Astrocyte (in vitro differentiated cells and primary cell): Measurements from ENCODE around the gene C9orf43. TPM values are rescaled to one million over a fixed set of nuclear protein-coding genes. Genes with fewer than 3 reads are reported as not detected.

Experiments
- DNase-seq: peaks from one replicate; pipeline ENCODE4 v3.0.0-alpha.2; 2010; ENCODE audit warnings: low read depth
- FAIRE-seq: peaks from 2 replicates; lab custom pipeline; 2011; peaks lifted over from hg19 to GRCh38; lab: Jason Lieb, UNC
- H2AFZ ChIP-seq: 2 replicates; pipeline ENCODE4 v1.6.0; 2012; ENCODE audit warnings: low read depth, low read length, inconsistent platforms
- H3K27ac ChIP-seq: 2 replicates; pipeline ENCODE4 v1.5.1; 2011; ENCODE audit warnings: low read depth, low read length, inconsistent platforms
- H3K27me3 ChIP-seq: 2 replicates; pipeline ENCODE4 v1.6.0; 2011; ENCODE audit warnings: low read length, inconsistent platforms; ENCODE audit not compliant: insufficient read depth
- H3K36me3 ChIP-seq: 2 replicates; pipeline ENCODE4 v1.5.1; 2011; ENCODE audit warnings: low read length, inconsistent platforms; ENCODE audit not compliant: insufficient read depth
- H3K4me1 ChIP-seq: 2 replicates; pipeline ENCODE4 v1.5.1; 2011; ENCODE audit warnings: low read length, inconsistent platforms; ENCODE audit not compliant: insufficient read depth
- H3K4me2 ChIP-seq: 2 replicates; pipeline ENCODE4 v1.6.0; 2012; ENCODE audit warnings: low read length, inconsistent platforms
- H3K4me3 ChIP-seq: 2 replicates; pipeline ENCODE4 v1.5.1; 2011; ENCODE audit warnings: low read depth, mild to moderate bottlenecking, low read length, inconsistent platforms; ENCODE audit not compliant: insufficient read depth
- H3K79me2 ChIP-seq: 2 replicates; pipeline ENCODE4 v1.6.0; 2012; ENCODE audit warnings: mild to moderate bottlenecking, low read length, inconsistent platforms; ENCODE audit not compliant: insufficient read depth
- H3K9ac ChIP-seq: 2 replicates; pipeline ENCODE4 v1.6.0; 2012; ENCODE audit warnings: mild to moderate bottlenecking, low read length, inconsistent platforms
- H3K9me3 ChIP-seq: 2 replicates; pipeline ENCODE4 v1.5.1; 2012; ENCODE audit warnings: low read depth, mild to moderate bottlenecking, low read length, inconsistent platforms; ENCODE audit not compliant: insufficient read depth
- H4K20me1 ChIP-seq: 2 replicates; pipeline ENCODE4 v1.6.0; 2012; ENCODE audit warnings: low read length, inconsistent platforms; ENCODE audit not compliant: insufficient read depth
- H3K27ac Mint-ChIP-seq: one replicate; pipeline ENCODE4 v1.8.0; 2021; ENCODE audit warnings: mild to moderate bottlenecking, mixed read lengths; ENCODE audit not compliant: unreplicated experiment
- H3K27me3 Mint-ChIP-seq: one replicate; pipeline ENCODE4 v1.8.0; 2021; ENCODE audit warnings: low read depth, mixed read lengths; ENCODE audit not compliant: unreplicated experiment
- H3K36me3 Mint-ChIP-seq: one replicate; pipeline ENCODE4 v1.8.0; 2021; ENCODE audit warnings: low read depth, mixed read lengths; ENCODE audit not compliant: unreplicated experiment
- H3K4me1 Mint-ChIP-seq: one replicate; pipeline ENCODE4 v1.8.0; 2021; ENCODE audit warnings: low read depth, mixed read lengths; ENCODE audit not compliant: unreplicated experiment
- H3K4me3 Mint-ChIP-seq: one replicate; pipeline ENCODE4 v1.8.0; 2021; ENCODE audit warnings: mild to moderate bottlenecking, moderate library complexity, mixed read lengths; ENCODE audit not compliant: unreplicated experiment
- H3K9me3 Mint-ChIP-seq: one replicate; pipeline ENCODE4 v1.8.0; 2021; ENCODE audit warnings: mild to moderate bottlenecking, mixed read lengths; ENCODE audit not compliant: unreplicated experiment
- EZH2 ChIP-seq: IDR thresholded peaks from 2 replicates; pipeline ENCODE4 v1.6.1; 2012; ENCODE audit warnings: mild to moderate bottlenecking, low read length, inconsistent platforms; ENCODE audit not compliant: insufficient read depth
- total RNA-seq: library from RNA; stranded (reverse); gene quantifications from 2 replicates; pipeline ENCODE4 v1.2.1, GENCODE V29; 2021
- TF ChIP-seq, protein P1 (sequence below): IDR thresholded peaks from 2 replicates; pipeline ENCODE4 v1.5.1; 2011; ENCODE audit warnings: low read depth, mild to moderate bottlenecking, inconsistent platforms, low read length, moderate library complexity; ENCODE audit not compliant: insufficient read depth

The C9orf43 gene
- total RNA-seq, 1 donor from 2014 or later: 0.66 TPM

- Histone ChIP-seq H3K9me3 (no peaks in the 10 kb centered on the region), H3K4me1 (peaks cover 20% of the 10 kb centered on the region), H2AFZ (no peak overlapping the region), H3K27me3 (no peaks in the 10 kb centered on the region), H3K4me3 (no peak overlapping the region), H3K9ac (no peak overlapping the region), H3K27ac (no peak overlapping the region), H3K79me2 (no peaks in the 10 kb centered on the region), H4K20me1 (no peaks in the 10 kb centered on the region), H3K36me3 (no peaks in the 10 kb centered on the region), H3K4me2 (no peak overlapping the region)
- TF ChIP-seq, protein P1, sequence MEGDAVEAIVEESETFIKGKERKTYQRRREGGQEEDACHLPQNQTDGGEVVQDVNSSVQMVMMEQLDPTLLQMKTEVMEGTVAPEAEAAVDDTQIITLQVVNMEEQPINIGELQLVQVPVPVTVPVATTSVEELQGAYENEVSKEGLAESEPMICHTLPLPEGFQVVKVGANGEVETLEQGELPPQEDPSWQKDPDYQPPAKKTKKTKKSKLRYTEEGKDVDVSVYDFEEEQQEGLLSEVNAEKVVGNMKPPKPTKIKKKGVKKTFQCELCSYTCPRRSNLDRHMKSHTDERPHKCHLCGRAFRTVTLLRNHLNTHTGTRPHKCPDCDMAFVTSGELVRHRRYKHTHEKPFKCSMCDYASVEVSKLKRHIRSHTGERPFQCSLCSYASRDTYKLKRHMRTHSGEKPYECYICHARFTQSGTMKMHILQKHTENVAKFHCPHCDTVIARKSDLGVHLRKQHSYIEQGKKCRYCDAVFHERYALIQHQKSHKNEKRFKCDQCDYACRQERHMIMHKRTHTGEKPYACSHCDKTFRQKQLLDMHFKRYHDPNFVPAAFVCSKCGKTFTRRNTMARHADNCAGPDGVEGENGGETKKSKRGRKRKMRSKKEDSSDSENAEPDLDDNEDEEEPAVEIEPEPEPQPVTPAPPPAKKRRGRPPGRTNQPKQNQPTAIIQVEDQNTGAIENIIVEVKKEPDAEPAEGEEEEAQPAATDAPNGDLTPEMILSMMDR: no peak
- TF ChIP-seq EZH2: no peak
- FAIRE-seq (no peak), DNase-seq (no peak)
- Mint-ChIP-seq H3K36me3 (no peaks in the 10 kb centered on the region), H3K27me3 (peaks cover 2% of the 10 kb centered on the region), H3K4me3 (no peak overlapping the region), H3K27ac (no peak overlapping the region), H3K9me3 (no peaks in the 10 kb centered on the region), H3K4me1 (peaks cover 21% of the 10 kb centered on the region)
Measured at GRCh38 chr9:113452113-113452605, 41.6 kb downstream of the C9orf43 start.

DNA sequence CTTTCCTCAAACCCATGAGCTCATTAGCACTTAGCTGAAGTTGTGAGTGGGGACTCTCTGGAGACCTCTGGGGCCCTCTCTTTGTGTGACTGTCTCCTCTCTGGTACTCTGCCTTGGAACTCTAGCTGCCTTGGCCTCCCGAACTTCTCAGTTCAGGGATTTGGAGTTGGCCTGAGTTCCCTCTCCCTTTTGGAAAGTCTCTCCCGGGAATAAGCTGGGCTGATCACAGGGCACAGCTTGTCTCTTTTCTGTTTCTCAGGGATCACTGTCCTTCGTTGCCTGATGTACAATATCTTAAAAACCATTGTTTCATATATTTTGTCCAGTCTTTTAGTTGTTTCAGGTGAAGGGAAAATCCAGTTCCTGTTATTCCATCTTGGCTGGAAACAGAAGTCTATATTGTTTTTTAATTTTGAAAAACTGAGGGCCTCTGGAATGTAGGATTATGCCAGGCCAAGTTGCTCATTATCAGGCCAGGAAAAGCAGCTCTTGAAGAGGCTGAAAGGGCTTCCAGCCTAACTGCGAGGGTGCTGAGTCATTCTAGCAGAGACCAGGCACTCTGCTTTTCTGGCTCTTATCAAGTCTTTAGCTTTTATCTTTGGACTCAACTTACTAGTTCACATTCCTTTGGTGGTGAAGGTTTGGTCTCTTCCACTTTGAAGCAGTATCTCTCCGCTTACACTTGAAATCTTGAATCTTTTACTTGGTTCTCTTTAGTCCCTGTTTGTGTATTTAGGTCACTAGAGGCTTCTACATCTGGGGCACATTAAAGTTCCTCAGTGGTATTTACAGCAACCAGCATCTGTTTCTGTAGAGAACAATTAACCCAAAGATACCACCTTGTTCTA lies 44.6 kb downstream of the C9orf43 start:
- peak overlapping the region; percentile 32 for H2AFZ ChIP-seq
- H3K4me1 ChIP-seq: peaks cover 20% of the 10 kb centered on the region
- DNase-seq (peak; percentile 97), FAIRE-seq (peak; percentile 72)
- TF ChIP-seq, protein P1: no peak
- TF ChIP-seq EZH2: no peak
- Mint-ChIP-seq H3K36me3 (no peaks in the 10 kb centered on the region), H3K9me3 (no peaks in the 10 kb centered on the region), H3K27ac (peak overlapping the region; percentile 99), H3K4me1 (peaks cover 21% of the 10 kb centered on the region), H3K4me3 (no peak overlapping the region), H3K27me3 (peaks cover 2% of the 10 kb centered on the region)
- no peaks in the 10 kb centered on the region for H3K27me3 ChIP-seq
- H3K27ac ChIP-seq: peak overlapping the region; percentile 59
- no peaks in the 10 kb centered on the region for H3K79me2 ChIP-seq
- H3K4me3 ChIP-seq: no peak overlapping the region
- no peaks in the 10 kb centered on the region for H3K36me3 ChIP-seq
- no peaks in the 10 kb centered on the region for H4K20me1 ChIP-seq
- H3K9ac ChIP-seq: peak overlapping the region; percentile 55
- H3K9me3 ChIP-seq: no peaks in the 10 kb centered on the region
- peak overlapping the region; percentile 65 for H3K4me2 ChIP-seq

GRCh38 chr9:113456235-113456634 lies 45.7 kb downstream of the C9orf43 start:
- peaks cover 21% of the 10 kb centered on the region for H3K4me1 Mint-ChIP-seq
- peaks cover 3% of the 10 kb centered on the region for H3K9me3 Mint-ChIP-seq
- no peaks in the 10 kb centered on the region for H3K27me3 ChIP-seq
- no peak overlapping the region for H3K27ac ChIP-seq
- peak; percentile 22 for DNase-seq
- H3K36me3 ChIP-seq: no peaks in the 10 kb centered on the region
- no peaks in the 10 kb centered on the region for H3K9me3 ChIP-seq
- H3K27me3 Mint-ChIP-seq: peaks cover 4% of the 10 kb centered on the region
- no peak overlapping the region for H2AFZ ChIP-seq
- H3K9ac ChIP-seq: no peak overlapping the region
- peaks cover 20% of the 10 kb centered on the region for H3K4me1 ChIP-seq
- peak overlapping the region; percentile 65 for H3K4me2 ChIP-seq
- no peak for FAIRE-seq
- no peaks in the 10 kb centered on the region for H3K79me2 ChIP-seq
- H3K27ac Mint-ChIP-seq: peak overlapping the region; percentile 31
- no peaks in the 10 kb centered on the region for H4K20me1 ChIP-seq
- H3K36me3 Mint-ChIP-seq: no peaks in the 10 kb centered on the region
- H3K4me3 Mint-ChIP-seq: no peak overlapping the region
- no peak overlapping the region for H3K4me3 ChIP-seq
- TF ChIP-seq, protein P1: no peak
- no peak for TF ChIP-seq EZH2
